ENCODE measurements around the gene CFAP206.

Gene CFAP206

DNA sequence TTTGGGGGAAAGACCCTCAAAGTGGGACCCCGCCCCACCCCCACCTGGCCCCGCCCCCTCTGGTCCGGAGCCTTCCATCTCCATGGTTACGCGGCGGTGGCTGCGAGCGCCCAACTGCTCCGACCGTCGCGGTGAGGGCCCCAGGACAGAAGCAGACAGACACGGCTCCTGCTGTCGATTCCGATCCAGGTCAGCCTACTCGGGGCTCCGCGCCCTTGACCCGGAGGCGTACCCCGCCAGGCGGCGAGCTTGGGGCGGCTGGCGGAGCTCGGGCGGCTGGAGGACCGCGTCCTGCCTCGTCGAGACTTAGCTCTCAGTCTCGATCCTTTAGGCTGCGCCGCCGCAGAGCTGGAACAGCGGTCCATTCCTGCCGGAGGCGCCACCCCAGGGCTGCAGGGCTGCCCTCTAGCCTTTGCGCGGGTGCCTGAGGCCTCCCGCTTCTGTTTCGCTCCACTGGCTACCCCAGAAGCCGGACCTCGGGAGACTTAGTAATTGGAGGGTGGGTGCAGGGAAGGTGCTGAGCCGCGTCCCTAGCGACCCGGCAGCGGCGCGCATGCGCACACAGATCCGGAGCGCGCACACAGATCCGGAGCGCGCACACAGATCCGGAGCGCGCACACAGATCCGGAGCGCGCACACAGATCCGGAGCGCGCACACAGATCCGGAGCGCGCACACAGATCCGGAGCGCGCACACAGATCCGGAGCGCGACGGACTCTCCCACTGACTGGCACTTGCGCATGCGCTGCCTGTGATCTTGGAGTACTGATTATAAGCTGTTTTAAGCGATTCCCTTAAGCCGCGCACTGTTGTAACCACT, at the start of gene CFAP206:
TSS of gene CFAP206 (plus strand) at position 72 of the 820 bp plus-strand sequence. CDS start 1,868 bp downstream, outside the sequence.
- intact Hi-C loops (cut with DNase I): no loop called here
- DNase-seq: peak; percentile 61 to 89 (median 79)

DNA sequence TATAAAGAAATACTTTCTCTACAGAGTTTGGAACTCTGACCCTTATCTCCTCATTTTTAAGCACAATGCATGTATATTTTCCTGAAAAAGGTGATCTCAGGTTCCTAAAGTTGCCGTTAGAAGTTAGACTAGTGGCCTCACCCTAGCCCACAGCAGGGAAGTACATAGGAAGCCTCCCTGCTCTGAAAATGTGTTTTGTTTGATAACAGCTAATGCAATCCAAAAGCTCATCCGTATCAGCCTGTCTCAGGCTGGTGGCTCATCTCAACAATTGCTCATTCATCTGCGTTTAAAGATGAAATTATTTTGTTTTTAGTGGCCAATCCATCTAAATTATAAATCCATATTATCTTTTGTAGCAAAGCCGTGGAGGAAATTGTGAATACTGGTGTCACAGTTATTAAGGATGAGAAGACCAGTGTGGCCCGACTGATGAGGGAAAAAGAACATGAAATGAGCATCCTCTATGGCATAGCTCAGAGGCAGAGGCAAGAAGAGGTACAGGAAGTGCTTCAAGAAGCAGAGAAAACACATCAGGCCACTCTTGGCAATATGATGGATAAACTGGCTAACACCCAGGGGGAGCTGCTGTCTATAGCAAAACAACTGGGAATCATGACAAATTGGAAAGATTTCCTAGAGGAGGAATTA, 43.0 kb upstream of the CFAP206 start:
- no peak for DNase-seq
- intact Hi-C loops (cut with DNase I): no loop called here

DNA sequence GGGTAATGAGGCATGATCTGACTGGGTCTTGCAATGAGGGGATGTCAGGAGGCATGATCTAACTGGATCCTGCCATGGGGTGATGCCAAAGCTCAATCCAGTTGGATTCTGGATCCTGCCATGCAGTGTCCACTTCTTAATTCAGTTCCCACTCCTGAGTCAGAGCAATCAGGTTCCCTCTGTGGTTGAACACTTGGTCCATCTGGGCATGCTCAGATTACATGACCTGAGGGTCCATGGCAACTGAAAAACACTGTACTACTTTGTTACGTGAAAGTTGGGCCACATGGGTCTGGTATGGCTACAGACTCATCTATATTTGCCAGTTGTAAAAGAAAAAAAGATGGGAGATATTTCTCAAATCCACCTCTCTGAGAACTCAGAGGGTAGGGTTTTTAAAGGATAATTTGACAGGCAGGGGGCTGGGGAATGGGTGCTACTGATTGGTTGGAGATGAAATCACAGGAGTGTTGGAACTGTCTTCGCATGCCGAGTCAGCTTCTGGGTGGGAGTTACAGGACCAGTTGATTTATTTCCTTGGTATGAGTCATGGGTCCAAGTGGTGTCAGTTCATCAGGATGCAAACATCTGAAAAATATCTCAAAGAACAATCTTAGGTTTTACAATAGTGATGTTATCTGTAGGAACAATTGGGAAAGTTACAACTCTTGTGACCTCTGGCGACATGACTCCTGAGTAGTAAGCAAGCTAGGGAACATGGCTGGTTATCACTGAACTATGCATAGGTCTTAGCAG, 41.5 kb upstream of the CFAP206 start:
- intact Hi-C loops (cut with DNase I): no loop called here

DNA sequence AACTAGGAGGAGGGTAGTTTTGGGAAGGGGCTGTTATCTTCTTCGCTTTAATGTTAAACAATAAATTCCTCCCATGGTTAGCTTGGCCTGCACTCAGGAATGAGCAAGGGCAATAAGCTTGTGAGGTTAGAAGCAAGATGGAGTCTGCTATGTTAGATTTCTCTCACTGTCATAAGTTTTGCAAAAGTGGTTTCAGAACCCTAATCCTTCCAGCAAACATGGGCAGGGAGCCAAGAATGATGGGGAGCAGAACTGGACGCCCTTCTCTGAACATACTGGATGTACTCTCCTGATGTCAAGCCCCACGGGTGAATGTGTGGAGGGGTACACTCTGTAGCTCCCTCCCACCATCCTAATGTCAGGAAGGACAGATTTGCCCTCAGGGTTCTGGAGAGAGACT, 40.9 kb upstream of the CFAP206 start:
- no peak for DNase-seq
- intact Hi-C loops (cut with DNase I): no loop called here

More for the DNA sequence above, 41.5 kb upstream of the CFAP206 start:
- DNase-seq: no peak

DNA sequence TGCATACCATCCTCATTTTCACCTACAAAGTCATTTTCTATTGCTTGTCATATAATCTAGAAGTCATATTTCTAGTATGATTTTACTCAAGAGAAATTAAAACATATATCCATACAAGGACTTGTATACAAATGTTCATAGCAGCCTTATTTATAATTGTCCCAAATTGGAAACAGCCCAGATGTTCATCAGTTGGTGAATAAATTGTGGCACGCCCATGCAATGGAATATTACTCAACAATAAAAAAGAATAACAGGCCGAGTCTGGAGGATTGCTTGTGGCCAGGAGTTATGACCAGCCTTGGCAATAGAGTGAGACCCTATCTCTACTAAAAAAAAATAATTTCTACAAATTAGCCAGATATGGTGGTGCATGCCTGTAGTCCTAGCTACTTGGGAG, 34.4 kb upstream of the CFAP206 start:
- no peak for DNase-seq

GRCh38 chr6:87375315-87375714, 32.5 kb upstream of the CFAP206 start:
- intact Hi-C loops (cut with DNase I): no loop called here
- no peak for DNase-seq

More for the DNA sequence above, 34.4 kb upstream of the CFAP206 start:
- intact Hi-C loops (cut with DNase I): no loop called here

DNA sequence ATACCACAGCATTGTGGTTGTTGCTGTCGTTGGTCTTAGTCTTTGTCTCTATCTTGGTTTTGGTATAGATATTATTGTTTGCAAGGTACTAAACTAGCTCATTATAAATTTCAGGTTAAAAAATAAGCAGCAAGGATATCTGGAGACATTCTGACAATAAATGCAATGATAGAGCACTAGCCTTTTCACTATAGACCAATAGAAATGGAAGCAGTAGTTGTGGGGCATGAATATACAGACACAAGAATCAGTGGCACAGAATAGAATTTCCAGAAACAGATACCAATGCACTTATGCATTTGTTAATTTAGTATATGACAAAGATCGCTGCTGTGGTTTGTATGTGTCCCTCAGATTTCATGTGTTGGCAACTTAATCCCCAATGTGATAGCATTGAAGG, 31.1 kb upstream of the CFAP206 start:
- no peak for DNase-seq
- intact Hi-C loops (cut with DNase I): no loop called here

- intact Hi-C loops (cut with DNase I): no loop called here
- DNase-seq: no peak
These were observed 28.8 kb upstream of the CFAP206 start for GRCh38 chr6:87378947-87379346.

DNA sequence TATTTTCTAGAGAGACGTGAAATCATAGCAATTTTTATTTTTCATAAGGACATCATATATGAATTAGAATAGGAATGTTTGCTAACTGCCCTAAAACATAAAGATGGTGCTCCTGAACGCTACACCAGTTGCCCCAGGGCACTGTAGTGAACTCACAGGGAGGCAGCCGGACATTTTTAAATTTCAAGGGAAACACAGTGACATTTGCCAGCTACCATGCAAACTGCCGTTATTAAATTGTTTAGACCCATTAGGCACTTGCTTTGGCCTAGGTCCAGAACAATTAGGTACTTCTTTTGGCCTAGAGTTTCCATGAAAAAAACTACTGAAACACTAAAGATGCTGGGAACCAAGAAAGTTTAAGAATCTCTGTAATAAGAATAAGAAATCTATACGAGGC, 24.9 kb upstream of the CFAP206 start:
- no peak for DNase-seq
- intact Hi-C loops (cut with DNase I): no loop called here

DNA sequence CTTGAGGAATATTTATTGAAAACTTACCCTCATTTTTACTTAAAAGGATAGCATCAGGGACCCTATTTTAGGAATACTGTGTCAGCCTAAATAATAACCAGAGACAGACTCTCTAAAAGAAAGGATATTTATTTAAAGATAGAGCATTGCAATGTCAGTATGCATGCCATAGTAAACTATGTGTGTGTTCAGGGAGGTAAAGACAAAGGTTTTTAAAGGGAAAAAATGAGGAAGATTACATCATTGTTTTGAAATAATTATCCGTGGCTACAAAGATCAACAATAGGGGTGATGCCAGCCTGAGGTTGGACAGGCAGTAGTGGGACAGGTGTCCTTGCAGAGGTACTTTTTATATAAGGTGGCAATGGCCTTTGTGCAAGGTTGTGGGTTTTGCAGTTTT, 23.7 kb upstream of the CFAP206 start:
- no peak for DNase-seq
- intact Hi-C loops (cut with DNase I): no loop called here

DNA sequence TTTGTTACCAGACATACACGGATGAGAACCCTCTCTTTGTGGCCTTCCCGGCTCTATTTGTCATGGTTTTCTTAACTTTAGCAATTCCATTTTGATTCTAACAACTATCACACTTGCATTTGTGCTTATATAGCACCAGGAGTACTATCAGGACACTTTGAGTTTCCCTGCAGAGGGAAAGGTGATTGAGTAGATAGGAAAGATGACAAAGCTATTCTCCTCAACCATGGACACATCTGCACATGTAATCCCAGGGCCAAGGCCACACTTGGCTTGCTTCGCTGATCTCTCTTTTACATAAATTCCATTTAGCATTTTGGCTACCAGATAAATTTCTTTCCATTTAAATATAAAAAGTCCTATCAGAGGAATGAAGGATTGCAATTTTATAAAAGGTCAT, 23.3 kb upstream of the CFAP206 start:
- DNase-seq: no peak
- intact Hi-C loops (cut with DNase I): no loop called here

DNA sequence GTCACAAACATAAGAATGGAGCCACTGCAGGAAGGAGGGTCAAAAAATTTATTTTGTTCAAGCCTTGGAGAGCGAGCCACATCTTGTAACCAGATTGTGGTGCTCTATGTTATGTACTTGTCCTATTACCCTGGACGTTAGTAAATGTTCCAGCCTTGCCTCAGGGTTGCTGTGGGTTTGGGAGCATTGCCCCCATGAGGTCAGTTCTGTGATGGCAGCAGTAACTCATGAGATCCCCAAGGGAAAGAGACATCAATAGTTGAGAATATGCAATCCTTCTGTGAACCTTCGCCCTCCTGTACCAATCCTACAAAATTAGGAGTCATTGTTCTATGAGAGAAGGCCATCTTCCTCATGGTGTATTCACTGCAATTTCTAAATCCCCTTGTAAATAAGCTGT, 16.4 kb upstream of the CFAP206 start:
- DNase-seq: peak in 5 of 42 donors; percentile 12 to 29 (median 21)
- intact Hi-C loops (cut with DNase I): loop anchor here (10.0 kb wide), 1 partner anchor 237 kb away; the partner anchor contains the start of gene ZNF292

DNA sequence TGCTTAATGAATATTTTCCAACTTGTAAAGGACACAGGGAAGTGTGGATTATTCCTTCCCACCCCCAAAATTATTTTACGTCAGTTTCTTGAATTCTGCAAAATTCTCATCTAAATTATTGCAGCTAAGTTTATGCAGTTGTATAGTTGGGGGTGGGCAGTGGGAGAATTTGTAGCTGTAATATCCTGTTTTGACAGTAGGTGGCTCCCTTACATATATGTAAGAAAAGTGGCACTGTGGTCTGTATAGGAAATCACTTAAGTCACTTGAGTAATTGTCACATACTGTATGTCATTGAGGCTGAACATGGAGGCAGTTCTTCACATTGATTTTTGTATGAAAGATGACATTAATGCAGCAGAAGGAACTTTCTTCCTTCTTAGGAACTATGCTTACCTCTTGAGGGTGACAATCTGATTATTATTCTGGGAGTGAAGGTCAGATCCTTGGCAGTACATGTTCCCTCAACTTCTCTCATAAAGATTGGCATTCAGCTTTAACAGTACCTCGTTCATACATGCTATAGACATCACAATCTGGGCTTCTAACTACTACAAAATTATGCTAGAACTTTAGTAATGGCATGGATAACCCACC, 14.6 kb upstream of the CFAP206 start:
- peak in 18 of 42 donors; percentile 14 to 78 (median 36) for DNase-seq
- intact Hi-C loops (cut with DNase I): loop anchor here (10.0 kb wide), 1 partner anchor 238 kb away; the partner anchor contains the start of gene ZNF292

DNA sequence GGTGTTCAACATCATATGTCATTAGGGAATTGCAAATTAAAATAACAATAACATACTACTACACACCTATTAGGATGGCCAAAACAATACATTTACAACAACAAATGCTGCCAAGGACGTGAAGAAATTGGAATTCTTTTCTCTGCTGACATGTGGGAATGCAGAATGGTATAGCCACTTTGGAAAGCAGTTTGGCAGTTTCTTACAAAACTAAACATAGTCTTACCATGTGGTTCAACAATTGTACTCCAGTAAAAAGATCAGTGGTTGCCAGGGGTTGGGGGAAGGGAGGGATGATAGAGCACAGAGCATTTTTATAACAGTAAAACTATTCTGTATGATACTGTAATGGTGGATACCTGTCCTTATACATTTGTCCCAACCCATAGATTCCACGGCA, 12.3 kb upstream of the CFAP206 start:
- intact Hi-C loops (cut with DNase I): loop anchor here (10.0 kb wide), 1 partner anchor 241 kb away; the partner anchor contains the start of gene ZNF292

DNA sequence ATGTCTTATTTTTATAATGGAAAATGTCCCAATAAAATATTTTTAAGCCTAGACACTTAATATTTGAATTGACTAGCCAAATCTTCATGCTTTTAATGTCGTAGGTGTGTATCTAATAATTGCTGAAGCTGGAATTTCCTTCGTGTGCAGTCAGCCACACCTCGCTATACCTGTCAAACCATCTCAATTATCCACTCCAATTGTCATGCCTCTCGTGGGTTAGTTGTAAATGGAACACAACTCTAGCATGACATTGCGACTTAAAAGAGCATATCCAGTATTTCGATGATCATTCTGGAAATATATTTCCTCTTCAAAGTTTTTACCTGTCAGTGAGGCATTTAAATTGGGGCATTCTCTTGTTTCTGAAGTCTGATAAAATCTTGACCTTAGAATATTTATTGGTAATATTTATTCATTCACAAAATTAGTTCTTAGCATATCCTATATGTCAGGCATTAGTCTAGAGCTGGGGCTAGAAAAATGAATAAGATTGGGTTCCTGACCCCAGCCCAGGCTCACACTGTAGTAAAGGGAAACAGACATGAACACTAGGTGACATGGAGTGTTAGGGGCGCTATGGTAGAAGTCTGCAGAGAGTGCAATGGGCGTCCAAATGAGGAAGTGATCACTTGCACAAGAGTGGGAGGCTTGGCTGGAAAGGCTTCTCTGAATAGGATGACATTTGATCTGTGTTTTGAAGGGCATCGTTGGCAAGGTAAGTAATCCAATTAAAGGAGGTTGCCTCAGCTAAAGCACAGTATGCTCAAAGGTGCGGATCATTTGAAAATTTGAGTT, 11.0 kb upstream of the CFAP206 start:
- intact Hi-C loops (cut with DNase I): loop anchor here (10.0 kb wide), 1 partner anchor 242 kb away; the partner anchor contains the start of gene ZNF292
- peak in 6 of 42 donors; percentile 8 to 42 (median 27) for DNase-seq

More for the DNA sequence above, 12.3 kb upstream of the CFAP206 start:
- DNase-seq: no peak

- intact Hi-C loops (cut with DNase I): loop anchor here (10.0 kb wide), 1 partner anchor 243 kb away; the partner anchor contains the start of gene ZNF292
These were observed 10.1 kb upstream of the CFAP206 start for GRCh38 chr6:87397656-87398055.

GRCh38 chr6:87401832-87402231, 5.9 kb upstream of the CFAP206 start:
- intact Hi-C loops (cut with DNase I): no loop called here
- no peak for DNase-seq

More at GRCh38 chr6:87397656-87398055, 10.1 kb upstream of the CFAP206 start:
- DNase-seq: no peak

DNA sequence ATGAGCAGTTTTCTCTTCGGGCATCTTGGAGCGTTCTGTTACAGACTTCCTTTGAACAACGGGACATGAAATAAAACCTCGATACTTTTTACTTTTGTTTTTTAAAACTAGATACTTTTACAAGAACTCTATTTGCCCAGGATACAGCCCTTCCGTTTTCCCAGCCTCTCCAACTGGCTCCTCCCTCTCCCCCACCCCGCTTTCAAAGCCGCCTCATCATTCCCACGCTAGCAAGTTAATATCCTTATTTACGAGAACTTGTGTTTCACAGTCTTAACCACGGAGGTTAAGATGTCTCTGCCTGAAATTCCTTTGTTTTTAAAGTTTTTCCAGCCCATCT, 241 bp upstream of the CFAP206 start:
- peak in 18 of 42 donors; percentile 11 to 77 (median 52) for DNase-seq
- intact Hi-C loops (cut with DNase I): no loop called here
